ENCODE results near the gene ESRRA. TPM values are rescaled to one million over a fixed set of nuclear protein-coding genes. Genes with fewer than 3 reads are reported as not detected.

ESRRA gene
- total RNA-seq, 2 donors from 2014 or later = 25.7 to 26.6 TPM

DNA sequence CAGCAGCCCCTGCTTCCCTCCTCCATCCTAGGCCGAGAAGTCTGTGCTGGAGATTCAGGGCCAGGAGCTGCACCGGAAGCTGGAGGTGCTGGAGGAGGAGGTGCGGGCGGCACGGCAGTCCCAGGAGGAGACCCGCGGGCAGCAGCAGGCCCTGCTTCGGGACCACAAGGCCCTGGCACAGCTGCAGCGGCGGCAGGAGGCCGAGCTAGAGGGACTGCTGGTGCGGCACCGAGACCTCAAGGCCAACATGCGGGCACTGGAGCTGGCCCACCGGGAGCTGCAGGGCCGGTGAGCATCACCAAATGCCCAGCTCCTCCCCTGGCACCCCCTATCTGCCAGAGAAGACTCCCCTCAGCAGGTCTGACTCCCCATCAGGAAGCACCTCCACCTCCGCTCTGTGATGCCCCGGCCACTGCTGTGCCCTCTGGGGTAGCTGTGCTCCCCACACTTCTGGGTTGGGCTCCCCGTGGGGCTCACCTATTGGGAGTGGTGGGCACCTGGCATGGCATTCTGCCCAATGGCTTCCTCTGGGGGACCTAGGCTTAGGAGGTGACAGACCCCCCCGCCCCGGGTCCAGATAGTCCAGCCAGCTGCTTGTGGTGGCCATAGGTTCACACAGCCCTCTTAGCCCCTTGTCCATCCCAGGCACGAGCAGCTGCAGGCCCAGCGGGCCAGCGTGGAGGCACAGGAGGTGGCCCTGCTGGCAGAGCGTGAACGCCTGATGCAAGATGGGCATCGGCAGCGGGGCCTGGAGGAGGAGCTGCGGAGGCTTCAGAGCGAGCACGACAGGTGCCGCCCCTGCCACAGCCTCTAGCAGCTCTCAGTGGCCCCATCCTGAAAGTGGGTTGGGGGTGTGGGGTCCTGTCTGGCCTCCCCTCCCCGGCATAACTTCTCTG lies 47.0 kb downstream of the ESRRA start:
- H3K27ac Mint-ChIP-seq = no peak overlapping the region
- peaks cover 9% of the 10 kb centered on the region for H3K4me1 Mint-ChIP-seq
- ATAC-seq (no peak), DNase-seq (no peak)
- no peaks in the 10 kb centered on the region for H3K9me3 ChIP-seq (ENCODE audit: control insufficient read depth, low read length, poor library complexity, severe bottlenecking)
- H3K4me3 Mint-ChIP-seq = no peak overlapping the region
- peaks cover 3% of the 10 kb centered on the region for H3K36me3 Mint-ChIP-seq (ENCODE audit: low read depth)
- no peaks in the 10 kb centered on the region for H3K27me3 Mint-ChIP-seq

DNA sequence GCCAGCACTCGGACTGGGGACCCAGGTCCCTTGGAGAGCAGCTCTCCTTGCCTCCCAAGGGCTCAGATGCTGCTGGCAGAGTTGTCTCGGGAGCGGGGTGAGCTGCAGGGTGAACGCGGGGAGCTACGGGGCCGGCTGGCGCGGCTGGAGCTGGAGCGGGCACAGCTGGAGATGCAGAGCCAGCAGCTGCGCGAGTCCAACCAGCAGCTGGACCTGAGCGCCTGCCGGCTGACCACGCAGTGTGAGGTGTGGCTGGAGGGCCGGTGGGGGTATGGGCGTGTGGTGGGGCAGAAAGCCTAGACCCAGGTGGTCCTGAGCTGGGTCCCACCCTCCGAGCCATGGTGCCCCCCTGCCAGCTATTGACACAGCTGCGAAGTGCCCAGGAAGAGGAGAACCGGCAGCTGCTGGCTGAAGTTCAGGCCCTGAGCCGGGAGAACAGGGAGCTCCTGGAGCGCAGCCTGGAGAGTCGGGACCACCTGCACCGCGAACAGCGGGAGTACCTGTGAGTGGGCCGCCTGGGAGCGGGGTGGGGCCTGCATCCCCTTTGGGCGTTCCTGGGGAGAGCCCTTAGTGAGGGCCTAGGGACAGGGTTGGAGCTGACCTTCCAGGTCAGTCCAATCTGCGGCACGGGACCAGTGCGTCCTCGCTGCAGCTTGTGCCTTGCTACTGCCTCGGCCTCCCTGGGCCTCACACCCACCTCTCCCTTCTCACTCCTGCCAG lies 47.8 kb downstream of the ESRRA start:
- Mint-ChIP-seq H3K4me3 (no peak overlapping the region), H3K36me3 (ENCODE audit: low read depth) (peaks cover 3% of the 10 kb centered on the region), H3K4me1 (peaks cover 14% of the 10 kb centered on the region), H3K27ac (no peak overlapping the region), H3K27me3 (no peaks in the 10 kb centered on the region)
- no peak for ATAC-seq
- DNase-seq = no peak
- H3K9me3 ChIP-seq (ENCODE audit: control insufficient read depth, low read length, poor library complexity, severe bottlenecking) = no peaks in the 10 kb centered on the region

DNA sequence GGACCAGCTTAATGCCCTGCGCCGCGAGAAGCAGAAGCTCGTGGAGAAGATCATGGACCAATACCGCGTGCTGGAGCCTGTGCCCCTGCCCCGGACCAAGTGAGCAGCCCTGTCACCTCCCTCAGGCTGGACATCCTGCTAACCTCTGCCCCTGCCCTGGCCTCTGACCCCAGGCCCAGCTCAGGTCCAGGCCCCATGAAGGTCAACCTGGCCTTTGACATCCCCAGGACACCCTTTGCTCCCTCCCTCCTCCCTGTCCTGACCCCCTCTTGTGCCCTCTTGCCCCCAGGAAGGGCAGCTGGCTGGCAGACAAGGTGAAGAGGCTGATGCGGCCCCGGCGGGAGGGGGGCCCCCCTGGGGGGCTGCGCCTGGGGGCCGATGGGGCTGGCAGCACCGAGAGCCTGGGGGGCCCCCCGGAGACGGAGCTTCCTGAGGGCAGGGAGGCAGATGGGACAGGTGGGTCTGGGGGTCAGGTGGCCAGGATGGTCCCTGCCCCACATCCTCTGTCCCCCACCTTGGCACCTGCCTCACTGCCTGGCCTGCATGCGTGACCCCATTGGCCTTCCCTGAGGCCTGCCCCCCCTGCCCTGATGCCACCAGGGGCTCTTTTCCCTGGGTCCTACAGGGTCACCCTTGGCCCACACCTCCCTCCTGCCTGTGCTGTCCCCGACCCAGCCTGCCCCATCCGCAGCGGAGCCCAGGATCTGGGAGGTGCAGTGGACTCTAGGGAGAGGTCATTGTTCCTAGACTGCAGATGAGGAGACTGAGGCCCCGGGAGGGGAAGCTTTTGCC lies 48.6 kb downstream of the ESRRA start:
- ATAC-seq (no peak), DNase-seq (no peak)
- no peaks in the 10 kb centered on the region for H3K9me3 ChIP-seq (ENCODE audit: control insufficient read depth, low read length, poor library complexity, severe bottlenecking)
- no peak overlapping the region for H3K4me3 Mint-ChIP-seq
- H3K27ac Mint-ChIP-seq = no peak overlapping the region
- peaks cover 3% of the 10 kb centered on the region for H3K36me3 Mint-ChIP-seq (ENCODE audit: low read depth)
- H3K4me1 Mint-ChIP-seq = peaks cover 14% of the 10 kb centered on the region
- no peaks in the 10 kb centered on the region for H3K27me3 Mint-ChIP-seq

DNA sequence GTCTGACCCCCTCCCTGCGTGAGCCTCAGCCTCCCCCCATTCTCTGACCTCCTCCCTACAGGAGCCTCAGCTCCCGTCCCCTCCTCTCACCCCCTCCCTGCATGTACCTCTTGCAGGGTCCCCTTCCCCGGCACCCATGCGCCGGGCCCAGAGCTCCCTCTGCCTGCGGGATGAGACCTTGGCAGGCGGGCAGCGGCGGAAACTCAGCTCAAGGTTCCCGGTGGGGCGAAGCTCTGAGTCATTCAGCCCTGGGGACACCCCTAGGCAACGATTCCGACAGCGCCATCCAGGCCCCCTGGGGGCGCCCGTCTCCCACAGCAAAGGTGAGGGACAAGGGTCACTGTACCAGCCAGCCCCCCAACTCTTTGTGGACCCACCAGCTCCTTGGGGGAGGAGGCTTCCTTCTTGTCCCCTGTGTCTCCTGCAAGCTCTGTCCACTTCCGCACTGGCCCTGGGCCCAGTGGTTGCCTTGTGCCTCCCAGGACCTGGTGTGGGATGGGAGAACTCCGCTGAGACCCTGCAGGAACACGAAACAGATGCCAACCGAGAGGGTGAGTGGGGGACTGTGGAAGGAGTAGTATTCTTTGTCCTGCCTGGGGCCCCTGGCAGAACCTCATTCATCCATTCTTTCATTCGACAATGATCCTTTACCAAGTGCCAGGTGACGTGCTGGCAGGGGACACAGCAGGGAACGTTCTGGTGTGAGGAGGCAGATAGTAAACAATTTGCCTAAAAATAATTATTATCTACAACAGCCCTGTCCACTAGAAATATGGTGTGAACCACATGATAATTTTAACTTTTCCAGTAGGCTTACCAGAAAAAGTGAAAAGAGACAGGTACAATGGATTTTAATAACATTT lies 50.0 kb downstream of the ESRRA start:
- DNase-seq (no peak), ATAC-seq (peak; percentile 14)
- no peaks in the 10 kb centered on the region for H3K27me3 Mint-ChIP-seq
- peaks cover 23% of the 10 kb centered on the region for H3K4me1 Mint-ChIP-seq
- H3K9me3 ChIP-seq (ENCODE audit: control insufficient read depth, low read length, poor library complexity, severe bottlenecking) = no peaks in the 10 kb centered on the region
- no peak overlapping the region for H3K27ac Mint-ChIP-seq
- peaks cover 3% of the 10 kb centered on the region for H3K36me3 Mint-ChIP-seq (ENCODE audit: low read depth)
- no peak overlapping the region for H3K4me3 Mint-ChIP-seq

DNA sequence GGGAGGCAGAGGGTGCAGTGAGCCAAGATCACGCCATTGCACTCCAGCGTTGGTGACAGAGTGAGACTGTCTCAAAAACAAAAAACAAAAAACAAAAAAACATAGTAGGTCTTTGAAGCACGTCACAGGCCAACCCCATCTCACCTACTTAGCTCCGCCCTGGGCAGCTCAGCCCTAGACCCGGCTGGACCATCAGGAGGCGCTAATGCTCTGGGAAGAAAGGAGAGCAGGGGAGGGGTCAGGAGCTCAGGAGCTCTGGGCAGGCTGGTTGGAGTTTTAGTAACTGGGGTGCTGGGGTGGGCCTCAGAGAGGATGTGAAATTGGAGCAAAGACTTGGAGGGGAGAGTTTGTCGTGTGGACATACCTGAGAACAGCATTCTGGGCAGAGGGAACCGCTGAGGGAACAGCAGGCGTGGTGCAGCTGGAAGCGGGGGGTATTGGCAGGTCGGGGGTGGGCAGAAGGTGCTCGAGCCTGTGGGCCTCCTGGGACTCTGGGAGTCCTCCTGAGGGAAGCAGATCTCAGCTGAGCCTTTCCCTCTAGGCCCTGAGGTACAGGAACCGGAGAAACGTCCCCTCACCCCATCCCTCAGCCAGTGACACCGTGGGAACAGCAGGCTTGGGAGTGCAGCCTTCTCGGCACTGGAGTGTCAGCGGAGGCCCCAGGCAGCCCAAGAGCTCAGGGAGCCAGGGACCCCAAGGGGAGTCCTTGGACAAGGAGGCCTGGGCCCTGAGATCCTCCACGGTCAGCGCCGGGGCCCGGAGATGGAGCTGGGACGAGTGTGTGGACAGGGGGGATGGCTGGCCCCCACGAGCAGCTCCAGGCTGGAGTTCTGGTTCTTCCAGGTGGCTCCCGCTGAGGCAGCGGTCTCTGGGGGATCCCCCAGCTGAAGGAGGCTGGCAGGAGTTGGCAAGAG lies 51.4 kb downstream of the ESRRA start:
- ATAC-seq (peak; percentile 14), DNase-seq (no peak)
- no peaks in the 10 kb centered on the region for H3K9me3 ChIP-seq (ENCODE audit: control insufficient read depth, low read length, poor library complexity, severe bottlenecking)
- Mint-ChIP-seq H3K27me3 (no peaks in the 10 kb centered on the region), H3K36me3 (ENCODE audit: low read depth) (peaks cover 3% of the 10 kb centered on the region), H3K4me1 (peaks cover 20% of the 10 kb centered on the region), H3K4me3 (peak overlapping the region; percentile 25), H3K27ac (peak overlapping the region; percentile 71)

DNA sequence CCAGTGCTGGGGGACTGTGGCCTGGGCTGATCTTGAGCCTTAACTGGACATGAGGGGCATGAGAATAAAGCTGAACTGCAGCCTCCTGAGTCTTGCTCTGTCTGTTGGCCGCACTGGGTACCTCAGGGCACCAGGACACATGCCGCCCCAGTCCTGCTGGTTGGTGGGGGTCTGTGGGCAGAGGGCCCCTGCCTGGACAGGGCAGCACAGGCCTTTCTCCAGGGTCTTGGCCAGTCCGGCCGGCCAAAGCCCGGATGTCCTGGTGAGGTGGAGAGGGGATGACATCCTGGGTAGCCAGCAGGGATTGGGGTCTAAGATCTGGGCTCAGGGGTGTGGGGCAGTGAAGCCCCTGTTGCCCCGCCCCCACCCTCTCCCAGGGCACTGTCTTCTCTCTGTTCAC lies 52.1 kb downstream of the ESRRA start:
- Mint-ChIP-seq H3K4me3 (peak overlapping the region; percentile 85), H3K36me3 (ENCODE audit: low read depth) (peaks cover 3% of the 10 kb centered on the region), H3K4me1 (peaks cover 20% of the 10 kb centered on the region), H3K27ac (peak overlapping the region; percentile 54), H3K27me3 (no peaks in the 10 kb centered on the region)
- ATAC-seq (no peak), DNase-seq (no peak)
- H3K9me3 ChIP-seq (ENCODE audit: control insufficient read depth, low read length, poor library complexity, severe bottlenecking) = no peaks in the 10 kb centered on the region

DNA sequence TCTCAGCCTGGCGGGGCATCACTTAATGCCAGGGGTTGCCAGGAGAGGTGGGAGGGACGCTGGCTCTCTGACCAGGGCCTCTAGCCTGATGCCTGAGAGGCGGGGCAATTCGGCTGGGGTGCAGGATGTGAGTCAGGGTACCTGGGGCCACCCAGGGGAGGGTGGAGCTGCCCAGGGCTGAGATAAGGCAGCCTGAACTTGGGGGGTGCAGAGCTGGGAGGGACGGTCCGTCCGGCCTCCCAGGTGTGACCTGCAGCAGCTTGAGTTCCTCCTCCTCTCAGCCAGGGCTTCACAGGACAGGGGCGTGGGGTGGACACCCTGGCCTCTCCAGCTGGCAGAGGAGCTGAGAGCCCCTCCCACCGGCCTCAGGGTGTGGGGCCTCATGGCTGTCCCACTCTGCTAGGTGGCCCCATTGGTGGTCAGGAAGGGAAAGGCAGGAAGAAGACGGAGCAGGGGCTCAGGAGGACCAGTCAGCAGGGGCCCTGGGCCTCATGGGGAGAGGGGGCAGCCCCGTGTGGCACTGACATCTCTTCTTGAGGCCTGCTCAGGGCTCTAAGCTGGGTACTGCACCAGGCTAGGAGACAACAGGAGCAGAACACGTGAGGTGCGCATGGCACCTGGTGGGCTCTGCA lies 52.7 kb downstream of the ESRRA start:
- Mint-ChIP-seq H3K4me1 (peaks cover 20% of the 10 kb centered on the region), H3K27me3 (no peaks in the 10 kb centered on the region), H3K36me3 (ENCODE audit: low read depth) (peaks cover 3% of the 10 kb centered on the region), H3K4me3 (peak overlapping the region; percentile 85), H3K27ac (peak overlapping the region; percentile 54)
- ATAC-seq (no peak), DNase-seq (no peak)
- H3K9me3 ChIP-seq (ENCODE audit: control insufficient read depth, low read length, poor library complexity, severe bottlenecking) = no peaks in the 10 kb centered on the region

DNA sequence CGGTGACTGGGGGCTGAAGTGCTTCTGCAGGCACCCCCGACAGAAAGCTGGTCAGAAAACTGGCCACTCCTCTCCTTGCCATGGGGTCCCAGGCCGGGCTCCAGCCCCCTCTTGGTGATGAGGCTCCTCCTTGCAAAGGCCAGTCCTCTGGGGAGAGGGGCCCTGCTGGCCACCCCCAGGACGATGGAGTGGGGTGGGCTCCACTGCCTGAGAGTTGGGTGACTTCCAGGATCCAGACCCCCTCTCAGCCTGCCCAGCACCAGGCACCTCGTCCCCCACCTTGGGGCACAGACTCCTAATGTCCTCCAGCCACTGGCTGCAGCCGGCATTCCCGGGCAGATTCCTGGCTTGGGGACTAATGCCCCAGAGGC lies 53.2 kb downstream of the ESRRA start:
- Mint-ChIP-seq H3K27me3 (no peaks in the 10 kb centered on the region), H3K4me3 (peak overlapping the region; percentile 85), H3K36me3 (ENCODE audit: low read depth) (peaks cover 3% of the 10 kb centered on the region), H3K27ac (no peak overlapping the region), H3K4me1 (peaks cover 20% of the 10 kb centered on the region)
- no peak for DNase-seq
- no peak for ATAC-seq
- H3K9me3 ChIP-seq (ENCODE audit: control insufficient read depth, low read length, poor library complexity, severe bottlenecking) = no peaks in the 10 kb centered on the region

DNA sequence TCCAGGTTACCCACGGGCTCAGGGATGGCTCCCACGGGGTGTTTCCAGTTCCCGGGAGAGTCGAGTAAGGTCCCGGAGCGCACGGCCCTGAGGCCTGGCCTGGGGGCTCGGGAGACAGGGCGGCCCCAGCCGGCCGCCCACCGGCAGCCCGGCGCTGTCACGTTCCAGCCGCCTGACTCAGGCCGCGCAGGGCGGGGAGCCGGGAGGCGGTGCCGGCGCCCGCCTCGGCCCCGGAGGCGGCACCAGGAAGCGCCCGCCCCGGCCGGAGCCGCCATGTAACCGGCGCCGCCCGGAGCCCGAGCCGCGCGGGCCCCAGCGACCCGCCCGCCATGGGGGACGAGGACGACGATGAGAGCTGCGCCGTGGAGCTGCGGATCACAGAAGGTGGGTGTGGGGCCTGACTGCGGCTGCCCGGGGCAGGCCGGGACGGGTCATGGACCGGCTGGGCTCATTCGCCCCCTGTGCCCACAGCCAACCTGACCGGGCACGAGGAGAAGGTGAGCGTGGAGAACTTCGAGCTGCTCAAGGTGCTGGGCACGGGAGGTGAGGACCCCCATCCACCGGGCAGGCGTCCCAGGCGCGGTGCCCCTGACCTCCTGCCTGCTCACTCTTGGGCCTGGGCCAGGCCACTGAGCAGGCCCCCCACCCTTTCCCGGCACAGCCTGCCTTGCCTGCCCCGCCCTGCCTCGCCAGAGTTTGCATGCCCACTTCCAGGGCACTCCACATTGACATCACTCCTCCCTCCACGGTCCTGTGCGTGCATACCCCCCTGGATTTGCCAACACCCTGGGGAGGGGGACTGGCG lies 53.8 kb downstream of the ESRRA start, which contains the start of gene RPS6KA4:
RPS6KA4 (plus strand) TSS at position 256 of the 805 bp plus-strand sequence; CDS start at position 330, 74 bp downstream.
- Mint-ChIP-seq H3K27ac (peak within 1 kb of the TSS; percentile 85), H3K4me1 (peaks cover 20% of the 10 kb centered on the region), H3K4me3 (peak within 1 kb of the TSS; percentile 99), H3K36me3 (ENCODE audit: low read depth) (peaks cover 3% of the 10 kb centered on the region), H3K27me3 (no peaks in the 10 kb centered on the region)
- DNase-seq = peak in 2 of 3 donors; percentile 41 to 54
- ATAC-seq = peak; percentile 76
- H3K9me3 ChIP-seq (ENCODE audit: control insufficient read depth, low read length, poor library complexity, severe bottlenecking) = no peaks in the 10 kb centered on the region

DNA sequence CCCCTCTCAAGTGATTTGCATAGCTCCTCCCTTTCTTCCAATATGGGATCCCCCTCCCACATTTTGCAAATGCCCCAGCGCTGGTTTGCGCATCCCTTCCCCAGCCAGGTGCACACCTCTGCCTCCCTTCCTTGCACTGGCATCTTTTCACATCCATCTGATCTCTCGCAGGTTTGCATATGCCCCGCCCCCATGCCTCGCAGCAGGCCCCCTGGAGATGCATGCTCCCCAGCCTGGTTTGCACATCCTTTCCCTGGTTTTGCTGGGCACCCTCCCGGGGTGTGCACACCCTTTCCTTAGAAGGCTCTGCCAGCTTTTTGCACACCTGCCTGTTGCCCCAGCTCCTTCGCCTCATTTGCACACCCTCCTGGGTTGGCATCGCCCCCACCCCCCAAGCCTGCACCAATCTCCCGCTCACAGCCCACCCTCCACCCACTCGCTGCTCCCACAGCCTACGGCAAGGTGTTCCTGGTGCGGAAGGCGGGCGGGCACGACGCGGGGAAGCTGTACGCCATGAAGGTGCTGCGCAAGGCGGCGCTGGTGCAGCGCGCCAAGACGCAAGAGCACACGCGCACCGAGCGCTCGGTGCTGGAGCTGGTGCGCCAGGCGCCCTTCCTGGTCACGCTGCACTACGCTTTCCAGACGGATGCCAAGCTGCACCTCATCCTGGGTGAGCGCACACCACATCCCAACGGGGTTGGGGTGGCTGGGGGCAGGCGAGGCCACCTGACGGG lies 54.6 kb downstream of the ESRRA start:
- no peaks in the 10 kb centered on the region for H3K9me3 ChIP-seq (ENCODE audit: control insufficient read depth, low read length, poor library complexity, severe bottlenecking)
- Mint-ChIP-seq H3K27ac (peak overlapping the region; percentile 85), H3K4me1 (peaks cover 20% of the 10 kb centered on the region), H3K4me3 (peak overlapping the region; percentile 99), H3K36me3 (ENCODE audit: low read depth) (peaks cover 3% of the 10 kb centered on the region), H3K27me3 (no peaks in the 10 kb centered on the region)
- DNase-seq (no peak), ATAC-seq (peak; percentile 58)
